AG04450 (cell line): ENCODE results near the gene PARP16. TPM values are rescaled to one million over a fixed set of nuclear protein-coding genes. Genes with fewer than 3 reads are reported as not detected.
A peak's percentile ranks its signal among the peaks of the same experiment; 100 is the strongest.
"Not testable (repeated sequence)": the region's sequence is repeated elsewhere in the genome, so short reads cannot be mapped to it uniquely, and the experiment has no call there.

ENCODE experiments used
- CTCF ChIA-PET: fragments of 300-600, 350-600 bp; formaldehyde crosslinking; extraction: SDS; loops from one replicate; lab custom pipeline; 2022; ENCODE audit warnings: antibody characterized with exemption, inconsistent platforms; lab: Charles Lee
- POLR2A ChIA-PET: fragments of 350-600 bp; formaldehyde crosslinking; extraction: SDS; loops from one replicate; lab custom pipeline; 2021; ENCODE audit warnings: antibody characterized with exemption, inconsistent platforms; lab: Yijun Ruan, JAX
- DNase-seq: peaks from one replicate; pipeline ENCODE4 v3.0.0-alpha.2; 2011; ENCODE audit warnings: low read depth, low spot score
- H3K27ac ChIP-seq: one replicate; pipeline ENCODE4 v1.5.1; 2012; ENCODE audit warnings: low read depth, low read length, control low read depth
- H3K27me3 ChIP-seq: one replicate; pipeline ENCODE4 v1.6.0; 2012; ENCODE audit warnings: low read length; ENCODE audit not compliant: control insufficient read depth, insufficient read depth
- H3K4me3 ChIP-seq: 2 replicates; pipeline ENCODE4 v1.5.1; 2011; ENCODE audit warnings: mild to moderate bottlenecking, low read depth, low read length, control low read depth
- H3K9me3 ChIP-seq: 2 replicates; pipeline ENCODE4 v1.5.1; 2012; ENCODE audit warnings: low read length; ENCODE audit not compliant: control insufficient read depth, insufficient read depth
- CTCF ChIP-seq: IDR thresholded peaks from 2 replicates; pipeline ENCODE4 v1.5.1; 2011; ENCODE audit warnings: low read depth, low read length, control low read depth, inconsistent platforms
- polyA plus RNA-seq: library from polyadenylated mRNA; depleted of rRNA; stranded (reverse); fragments of >200 nt; gene quantifications from 2 replicates; pipeline ENCODE4 v1.2.3, GENCODE V29; 2011

Gene PARP16
- polyA plus RNA-seq, 1 experiment: 5.3 TPM

GRCh38 chr15:65275728-65276126 lies 11.0 kb downstream of the PARP16 start:
- Histone ChIP-seq H3K27me3 (no peaks in the 10 kb centered on the region), H3K4me3 (no peak overlapping the region), H3K27ac (peak overlapping the region; percentile 21), H3K9me3 (no peaks in the 10 kb centered on the region)
- no peak for DNase-seq
- TF ChIP-seq CTCF: no peak
- POLR2A ChIA-PET: interaction anchor here (0.6 to 1.2 kb wide), 2 partner anchors 90 to 362 kb away, joined by 3 read pairs; partner anchors contain the start of gene CLPX
- CTCF ChIA-PET: interaction anchor here (0.9 to 1.3 kb wide), 2 partner anchors 11 to 90 kb away, joined by 3 to 8 read pairs; partner anchors contain the start of genes CLPX and PARP16

GRCh38 chr15:65275104-65275727 lies 11.5 kb downstream of the PARP16 start:
- TF ChIP-seq CTCF: no peak
- no peaks in the 10 kb centered on the region for H3K27me3 ChIP-seq
- H3K27ac ChIP-seq: no peak overlapping the region
- no peak overlapping the region for H3K4me3 ChIP-seq
- no peak for DNase-seq
- H3K9me3 ChIP-seq: no peaks in the 10 kb centered on the region
- ChIA-PET POLR2A (interaction anchor here (0.6 to 1.2 kb wide), 2 partner anchors 90 to 361 kb away, joined by 3 read pairs; partner anchors contain the start of gene CLPX), CTCF (interaction anchor here (0.9 to 1.3 kb wide), 2 partner anchors 11 to 90 kb away, joined by 3 to 8 read pairs; partner anchors contain the start of genes CLPX and PARP16)

- DNase-seq: peak; percentile 77
- not testable (repeated sequence) for H3K27me3 ChIP-seq, H3K9me3 ChIP-seq, H3K4me3 ChIP-seq, H3K27ac ChIP-seq
- POLR2A ChIA-PET: interaction anchor here (0.6 to 1.0 kb wide), 3 partner anchors 35 to 99 kb away, joined by 3 to 6 read pairs (median 5); no protein-coding TSS in a partner anchor
- TF ChIP-seq CTCF: peak; percentile 88
- CTCF ChIA-PET: interaction anchor here (0.6 to 5.1 kb wide), 29 partner anchors 9 to 237 kb away, joined by 3 to 100 read pairs (median 4); partner anchors contain the start of genes CILP, CLPX and PARP16
These were observed 15.7 kb downstream of the PARP16 start for GRCh38 chr15:65270811-65271545.

- Histone ChIP-seq H3K9me3 (no peaks in the 10 kb centered on the region), H3K27me3 (no peaks in the 10 kb centered on the region), H3K27ac (no peak overlapping the region), H3K4me3 (no peak overlapping the region)
- CTCF ChIA-PET: interaction anchor here (0.7 to 1.7 kb wide), 2 partner anchors 30 to 79 kb away, joined by 3 to 4 read pairs; no protein-coding TSS in a partner anchor
- no peak for TF ChIP-seq CTCF
- no peak for DNase-seq
- POLR2A ChIA-PET: no interaction called here
These were observed 18.3 kb downstream of the PARP16 start for GRCh38 chr15:65268411-65268810.

GRCh38 chr15:65266469-65266868 lies 20.2 kb downstream of the PARP16 start:
- ChIA-PET POLR2A (no interaction called here), CTCF (no interaction called here)
- TF ChIP-seq CTCF: no peak
- Histone ChIP-seq H3K9me3 (no peaks in the 10 kb centered on the region), H3K27ac (no peak overlapping the region), H3K4me3 (no peak overlapping the region), H3K27me3 (no peaks in the 10 kb centered on the region)
- no peak for DNase-seq
